Measurements from ENCODE around the gene ANKS1B. TPM values are rescaled to one million over a fixed set of nuclear protein-coding genes. Genes with fewer than 3 reads are reported as not detected.

The ANKS1B gene
- total RNA-seq, 1 experiment from 2014 or later, result 4.1 TPM

DNA sequence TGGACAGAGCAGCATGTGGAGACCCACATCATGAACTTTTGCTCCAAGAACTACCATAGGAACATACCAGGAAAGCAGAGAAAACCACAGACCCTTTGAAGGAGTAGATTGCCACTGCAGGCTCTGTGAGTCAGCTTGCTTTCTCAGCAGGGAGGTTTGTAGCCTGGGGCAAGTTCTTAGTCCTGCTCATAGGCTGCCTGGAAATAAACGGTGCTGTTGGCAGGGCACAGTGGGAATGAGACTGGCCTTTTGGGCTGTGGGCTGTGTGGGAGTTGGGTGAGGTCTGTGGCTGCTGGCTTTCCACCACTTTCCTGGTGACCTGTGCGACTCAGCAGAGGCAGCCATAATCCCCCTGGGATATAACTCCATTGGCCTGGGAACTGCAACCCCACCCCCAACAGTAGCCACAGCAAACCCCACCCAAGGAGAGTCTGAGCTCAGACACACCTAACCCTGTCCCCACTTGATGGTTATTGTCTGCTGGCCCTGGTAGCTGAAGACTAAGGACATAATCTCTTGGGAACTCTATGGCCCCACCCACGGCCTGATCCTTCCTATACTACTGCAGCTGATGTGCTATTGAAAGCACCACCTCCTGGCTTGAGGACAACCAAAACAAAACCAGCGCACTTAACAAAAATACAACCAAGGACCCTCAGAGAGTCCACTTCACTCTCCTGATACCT, 529.2 kb downstream of the ANKS1B start:
- DNase-seq (ENCODE audit: low read depth), result peak; percentile 99

DNA sequence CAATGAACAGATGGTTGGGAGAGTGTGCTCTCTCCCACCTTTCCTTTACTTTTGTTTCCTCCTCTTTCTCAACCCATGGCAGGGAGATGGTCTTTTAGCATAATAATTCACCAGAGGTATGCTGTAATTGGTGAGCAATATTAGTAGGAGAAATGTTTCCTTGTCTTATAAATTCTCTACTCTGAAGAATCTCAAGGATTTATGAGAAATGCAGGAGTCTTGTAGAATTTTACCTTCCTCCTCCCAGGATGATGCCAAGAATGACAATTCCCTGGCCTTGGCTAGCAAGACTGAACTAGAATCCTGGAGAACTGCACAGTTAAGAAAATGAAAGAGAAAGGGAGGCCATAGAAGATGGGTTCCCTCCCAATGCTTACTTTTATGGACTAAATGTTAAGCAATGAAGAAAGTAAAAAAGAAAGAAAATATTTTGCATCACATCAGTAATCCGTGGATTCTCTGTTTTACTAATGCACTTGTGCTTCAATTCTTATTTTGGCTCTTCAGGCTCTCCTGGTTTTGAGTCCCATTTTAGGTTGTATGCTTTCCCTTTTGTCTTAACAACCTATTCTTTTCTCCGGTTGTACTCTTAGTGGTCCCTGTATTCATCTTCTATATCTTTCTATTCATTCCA, 530.1 kb downstream of the ANKS1B start:
- DNase-seq (ENCODE audit: low read depth), result peak; percentile 19

DNA sequence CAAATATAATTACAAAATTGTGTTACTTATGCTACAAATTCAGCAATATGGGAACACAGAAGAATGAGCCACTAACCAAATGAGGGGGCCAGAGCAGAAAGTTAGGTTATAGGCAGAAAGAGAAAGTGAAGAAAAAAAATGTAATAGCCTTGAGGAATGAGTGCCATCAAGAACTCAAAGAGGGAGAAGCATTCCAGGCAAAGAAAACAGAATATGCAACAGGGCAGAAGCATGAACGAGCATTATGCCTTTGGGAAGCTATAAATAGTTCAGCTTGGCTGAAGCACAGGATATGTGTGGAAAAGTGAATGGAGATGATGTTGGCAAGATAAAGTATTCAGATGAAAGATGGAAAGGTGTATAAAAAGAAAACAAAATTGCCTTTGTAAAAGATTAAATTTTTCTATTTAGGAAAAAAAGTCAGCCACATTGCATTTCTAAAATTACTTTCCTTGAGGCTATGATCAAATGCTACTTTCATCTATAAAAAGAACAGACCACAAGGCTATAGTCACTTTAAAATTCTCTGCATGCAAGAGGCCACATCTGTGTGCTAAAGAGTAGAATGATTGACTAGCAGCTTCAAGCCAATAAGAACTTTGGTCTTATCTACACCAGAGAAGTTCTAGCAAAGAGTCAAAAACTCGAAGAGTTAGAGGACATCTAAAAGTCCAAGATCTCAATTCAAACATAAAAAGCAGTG, 530.7 kb downstream of the ANKS1B start:
- peak; percentile 47 for DNase-seq (ENCODE audit: low read depth)

DNA sequence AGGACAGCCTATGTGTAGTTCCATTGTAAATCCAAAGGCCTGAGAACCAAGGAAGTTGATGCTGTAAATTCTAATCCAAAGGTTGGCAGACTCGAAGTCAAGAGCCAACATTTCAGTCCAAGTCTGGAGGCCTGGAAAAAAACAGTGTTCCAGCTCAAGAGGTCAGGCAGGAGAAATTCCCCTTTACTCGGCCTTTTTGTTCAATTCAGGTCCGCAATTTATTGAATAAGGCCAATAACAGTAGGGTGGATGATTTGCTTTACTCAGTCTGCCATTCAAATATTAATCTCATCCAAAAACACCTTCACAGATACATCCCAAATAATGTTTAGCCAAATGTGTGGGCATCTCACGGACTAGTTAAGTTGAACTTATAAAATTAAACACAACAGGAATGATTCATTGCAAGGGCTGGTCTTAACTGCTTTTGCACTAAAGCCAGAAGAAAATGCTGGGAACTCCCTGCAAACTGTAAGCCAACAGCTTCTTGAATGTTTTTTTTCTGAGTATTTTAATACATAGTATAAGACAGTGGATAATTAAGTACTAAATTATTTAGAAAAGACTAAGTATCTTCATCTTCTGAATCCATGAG, 534.6 kb downstream of the ANKS1B start:
- DNase-seq (ENCODE audit: low read depth), result peak; percentile 48

DNA sequence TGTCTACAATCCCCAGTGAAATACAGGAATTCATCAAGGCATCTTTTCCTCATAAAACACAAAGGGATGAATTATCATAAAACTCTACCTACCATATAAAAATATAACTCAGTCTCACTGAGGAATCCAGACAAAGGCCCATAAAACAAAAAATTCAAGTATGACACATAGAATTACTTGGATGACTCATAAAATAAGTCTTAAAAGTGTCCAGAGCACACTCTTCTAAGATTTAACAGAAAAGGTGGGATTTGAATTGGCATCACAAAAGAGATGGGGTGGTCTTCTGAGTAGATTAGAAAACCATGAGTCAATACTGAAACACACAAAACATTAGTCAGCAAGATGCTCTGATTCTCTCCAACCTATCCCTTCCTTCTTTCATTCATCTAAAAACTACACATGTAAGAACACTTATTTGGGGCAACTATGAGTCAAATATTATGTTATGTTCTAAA, 539.8 kb downstream of the ANKS1B start:
- DNase-seq (ENCODE audit: low read depth), result peak; percentile 69

DNA sequence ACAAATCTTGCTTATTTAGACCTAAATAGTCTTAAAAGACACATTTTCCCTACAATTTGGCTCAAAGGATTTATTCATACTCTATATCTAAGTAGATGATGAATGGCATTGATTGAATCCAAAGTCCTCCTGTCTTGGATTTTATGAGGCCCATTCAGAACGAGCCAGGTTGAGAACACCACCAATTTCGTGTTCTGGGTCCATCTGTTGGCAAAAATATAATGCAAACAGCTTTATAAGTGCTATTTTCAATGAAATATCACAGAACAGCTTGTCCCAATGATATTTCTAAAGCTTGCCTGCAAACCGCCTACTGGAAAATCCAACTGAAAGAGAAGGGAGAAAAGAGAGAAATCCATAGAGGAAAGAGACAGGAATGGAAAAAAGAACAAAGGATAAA, 542.0 kb downstream of the ANKS1B start:
- DNase-seq (ENCODE audit: low read depth), result no peak

DNA sequence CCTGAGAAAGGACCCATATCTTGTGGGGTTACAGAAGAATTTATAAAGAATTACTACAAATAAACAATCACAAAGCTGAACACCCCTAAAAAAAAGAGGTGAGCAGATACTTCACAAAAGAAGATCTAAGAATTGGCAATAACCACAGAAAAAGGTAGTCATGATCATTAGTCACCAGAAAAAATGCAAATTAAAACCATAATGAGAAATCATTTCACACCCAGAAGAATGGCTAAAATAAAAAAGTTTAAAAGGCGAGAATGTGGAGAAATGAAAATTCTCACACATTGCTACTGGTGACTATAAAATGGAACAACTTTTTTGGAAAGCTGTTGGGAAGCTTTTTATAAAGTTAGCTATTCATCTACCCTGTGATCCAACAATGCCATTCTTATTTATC, 545.3 kb downstream of the ANKS1B start:
- no peak for DNase-seq (ENCODE audit: low read depth)

DNA sequence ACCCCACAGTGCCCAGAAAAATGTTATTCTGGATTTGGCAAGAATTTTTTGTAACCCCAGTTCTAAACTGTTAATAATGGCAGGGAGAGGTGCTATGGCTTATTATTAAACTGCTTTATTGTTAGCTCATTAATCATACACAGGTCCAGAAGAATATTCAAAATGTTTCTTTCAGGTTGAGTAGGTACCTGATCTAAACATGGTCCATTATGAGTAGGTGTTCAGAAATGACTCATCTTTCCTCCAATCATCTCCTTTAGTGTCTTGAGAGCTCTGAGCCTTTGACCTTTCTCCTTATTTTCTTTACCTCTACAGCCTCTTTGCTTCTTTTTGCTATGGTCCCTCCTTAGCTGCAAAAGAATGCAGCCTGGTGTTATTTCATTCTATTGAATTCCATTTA, 548.2 kb downstream of the ANKS1B start:
- DNase-seq (ENCODE audit: low read depth), result no peak

DNA sequence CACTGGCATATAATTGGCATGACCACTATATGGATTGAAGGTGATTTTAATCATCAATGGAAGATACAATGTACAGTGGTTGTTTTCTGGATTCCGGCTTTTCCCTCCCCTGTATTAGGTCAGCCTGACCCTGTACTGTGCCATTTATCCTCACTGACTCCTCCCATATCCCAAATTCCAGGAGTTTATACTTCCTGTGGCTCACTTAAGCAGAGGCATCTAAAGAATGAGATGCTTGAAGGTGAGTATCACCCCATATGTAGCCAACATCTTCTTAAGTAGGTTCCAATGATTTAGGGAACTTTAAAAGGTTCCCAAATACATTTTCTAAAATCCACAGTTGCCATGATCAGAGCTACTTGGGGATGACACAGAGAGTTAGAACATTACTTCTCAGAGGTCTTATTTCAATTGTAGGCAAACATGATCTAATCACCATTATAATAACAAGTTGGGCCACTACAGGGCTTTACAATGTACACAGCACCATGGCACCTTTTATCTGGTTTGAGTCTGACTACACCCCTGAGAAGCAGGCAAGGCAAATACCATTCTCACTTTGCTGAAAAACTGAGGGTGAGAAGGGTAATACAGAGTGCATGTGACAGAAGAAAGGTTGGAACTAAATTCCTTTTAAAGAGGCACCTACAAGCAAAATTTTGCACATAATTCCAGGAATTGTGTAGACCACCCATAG, 549.5 kb downstream of the ANKS1B start:
- no peak for DNase-seq (ENCODE audit: low read depth)

DNA sequence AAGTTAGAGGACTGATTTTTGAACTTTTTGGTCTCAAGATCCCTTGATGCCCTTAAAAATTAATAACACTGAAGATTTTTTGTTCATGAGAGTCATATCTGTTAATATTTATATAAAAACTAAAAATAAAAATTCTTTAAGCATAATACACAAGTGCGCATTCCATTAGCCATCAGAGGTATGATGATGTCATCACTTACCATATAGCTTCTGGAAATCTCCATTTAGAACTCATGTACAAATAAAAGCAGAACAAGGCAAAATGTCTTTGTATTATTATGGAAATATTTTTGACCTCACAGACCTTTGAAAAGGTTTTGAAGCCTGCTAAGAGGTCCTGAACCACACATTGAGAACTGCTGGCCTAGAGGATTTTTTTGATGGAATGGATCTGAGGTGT, 551.6 kb downstream of the ANKS1B start:
- DNase-seq (ENCODE audit: low read depth), result no peak

DNA sequence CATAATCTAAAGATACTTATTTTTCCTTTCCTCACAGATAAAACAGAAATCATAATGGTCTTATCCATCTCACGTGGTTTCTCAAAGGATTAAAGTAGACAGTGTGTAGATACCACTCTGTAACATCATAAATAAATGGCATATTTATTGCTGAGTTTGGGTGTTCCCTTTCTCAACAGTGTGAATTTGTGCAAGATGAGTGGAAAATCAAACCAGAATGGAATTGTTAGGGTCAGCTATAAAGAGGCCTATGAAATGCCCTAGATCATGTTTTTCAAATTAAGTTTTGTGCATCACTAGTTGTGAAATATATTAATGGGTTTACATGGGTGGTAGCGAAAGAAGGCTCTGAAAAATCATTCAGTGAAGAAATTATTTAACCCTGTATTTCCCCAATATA, 553.5 kb downstream of the ANKS1B start:
- DNase-seq (ENCODE audit: low read depth), result no peak

DNA sequence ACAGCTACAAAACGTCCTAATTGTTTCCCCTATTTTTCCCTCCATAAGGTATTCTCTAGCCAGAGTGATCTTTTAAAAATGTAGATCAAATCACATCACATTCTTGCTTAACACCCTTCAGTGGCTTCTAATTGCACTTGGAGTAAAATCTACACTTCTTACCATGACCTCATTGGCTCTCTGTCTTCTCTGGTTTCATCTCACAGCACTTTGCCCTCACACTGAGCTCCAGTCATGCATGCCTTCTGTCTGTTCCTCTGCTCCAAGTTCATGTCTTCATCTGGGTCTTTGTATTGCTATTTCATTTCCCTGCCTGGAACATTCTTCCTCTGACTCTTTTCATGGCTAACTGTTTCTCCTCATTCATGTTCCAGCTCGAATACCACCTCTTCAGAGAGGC, 557.6 kb downstream of the ANKS1B start:
- no peak for DNase-seq (ENCODE audit: low read depth)

DNA sequence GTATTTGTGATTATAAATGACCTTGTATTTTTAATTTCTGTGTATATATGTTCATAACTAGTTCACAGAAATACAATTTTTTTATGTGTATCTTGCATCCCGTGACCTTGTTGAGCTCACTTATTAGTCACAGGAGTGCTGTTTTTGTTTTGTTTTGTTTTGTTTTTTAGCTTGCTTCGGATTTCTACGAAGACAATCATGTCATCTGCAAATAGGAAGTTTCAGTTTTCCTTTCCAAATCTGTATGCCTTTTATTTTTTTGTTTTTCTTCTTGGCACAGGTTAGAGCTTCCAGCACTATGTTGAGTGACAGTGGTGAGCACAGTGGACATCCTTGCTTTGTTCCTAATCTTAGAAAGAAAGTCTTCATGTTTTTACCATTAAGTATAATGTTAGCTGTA, 566.4 kb downstream of the ANKS1B start:
- DNase-seq (ENCODE audit: low read depth), result no peak

DNA sequence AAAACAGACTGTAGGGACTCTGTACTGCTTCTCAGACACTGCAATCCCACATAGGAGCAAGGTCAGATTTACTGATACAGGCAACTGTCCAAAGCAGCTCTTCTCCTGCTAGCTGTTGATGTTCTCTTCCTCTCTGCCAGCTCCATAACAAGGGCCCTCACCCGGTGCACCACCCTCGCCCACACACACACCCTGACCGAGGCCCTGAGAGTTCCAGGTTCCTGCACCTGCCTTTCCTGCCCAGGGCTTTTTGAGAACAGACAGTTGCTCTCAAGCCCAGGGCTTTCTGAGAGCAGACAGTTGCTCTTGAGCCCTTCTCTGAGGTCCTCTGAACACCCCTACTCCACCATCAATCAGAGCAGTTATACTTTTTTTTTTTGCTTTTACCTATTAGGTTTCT, 571.0 kb downstream of the ANKS1B start:
- DNase-seq (ENCODE audit: low read depth), result no peak

DNA sequence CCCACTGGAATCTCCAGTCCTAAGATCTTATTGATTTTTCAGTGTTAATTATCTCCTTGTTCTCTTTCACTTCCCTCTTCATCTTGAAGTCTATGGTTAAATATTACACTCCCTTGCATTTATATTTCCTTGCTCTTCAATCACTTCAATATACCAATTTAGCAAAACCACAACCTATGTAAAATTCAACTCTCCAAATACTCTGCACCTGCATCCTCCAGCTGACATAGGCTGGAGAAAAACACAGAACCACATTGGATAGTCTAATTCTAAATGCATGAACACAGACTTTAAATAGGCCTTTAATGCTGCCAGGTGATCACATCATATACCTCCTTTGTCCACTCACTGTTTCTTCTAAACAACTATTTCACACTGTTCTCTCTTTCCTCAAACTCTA, 591.0 kb downstream of the ANKS1B start:
- DNase-seq (ENCODE audit: low read depth), result no peak

DNA sequence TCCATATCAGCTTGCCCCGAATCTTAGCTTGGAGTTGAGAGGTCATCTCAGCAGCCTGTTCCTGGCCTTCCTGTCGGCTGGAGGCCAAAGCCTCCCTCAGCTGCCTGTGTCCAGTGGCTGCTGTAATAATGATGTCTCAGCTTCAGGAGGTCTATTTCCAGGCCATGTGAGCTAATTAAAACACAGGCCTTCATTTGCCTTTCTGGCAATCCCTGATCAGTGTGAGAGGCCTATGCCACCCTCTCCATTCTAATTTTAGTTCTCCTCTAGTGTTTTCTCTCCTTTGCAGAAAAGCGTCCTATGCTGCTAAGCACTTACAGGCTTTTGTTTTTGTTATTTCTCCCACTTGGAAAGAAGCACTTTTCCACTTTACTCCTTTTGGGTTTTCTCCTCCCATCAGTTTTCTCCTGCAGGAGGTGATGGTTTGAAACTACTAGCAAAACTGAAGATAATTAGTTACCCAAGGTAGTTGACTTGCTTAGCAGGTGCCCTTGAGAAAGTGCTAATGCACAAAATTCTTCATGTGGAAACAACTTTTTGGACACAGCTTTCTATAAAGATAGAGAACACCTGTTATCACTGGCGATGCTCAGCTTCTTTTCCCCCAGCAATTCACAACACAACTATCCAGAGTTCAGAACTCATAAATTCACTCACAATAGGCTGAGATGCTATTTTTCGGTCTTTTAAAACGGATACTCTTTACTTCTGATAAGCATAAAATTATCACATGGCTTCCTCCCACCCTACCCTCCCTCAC, 592.5 kb downstream of the ANKS1B start:
- no peak for DNase-seq (ENCODE audit: low read depth)

DNA sequence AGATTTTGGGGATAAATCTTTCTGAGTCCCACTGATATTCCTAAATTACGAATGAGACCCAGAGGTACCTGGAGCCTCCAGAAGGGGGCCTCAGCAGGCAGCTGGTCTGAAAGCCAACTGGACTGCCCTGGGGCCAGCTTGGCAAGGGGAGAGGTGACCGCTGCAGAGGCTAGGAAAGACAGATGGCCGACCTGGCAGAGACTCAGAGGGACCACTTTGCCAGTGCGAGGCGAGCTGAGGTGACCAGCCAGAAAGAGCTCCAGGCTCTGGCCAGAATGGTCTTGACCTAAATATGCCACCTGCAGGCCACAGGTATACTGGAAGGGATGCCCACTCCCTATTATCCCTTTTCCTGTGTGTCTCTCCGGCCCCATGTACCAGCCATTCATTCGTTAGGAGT, 594.0 kb downstream of the ANKS1B start:
- peak; percentile 46 for DNase-seq (ENCODE audit: low read depth)

DNA sequence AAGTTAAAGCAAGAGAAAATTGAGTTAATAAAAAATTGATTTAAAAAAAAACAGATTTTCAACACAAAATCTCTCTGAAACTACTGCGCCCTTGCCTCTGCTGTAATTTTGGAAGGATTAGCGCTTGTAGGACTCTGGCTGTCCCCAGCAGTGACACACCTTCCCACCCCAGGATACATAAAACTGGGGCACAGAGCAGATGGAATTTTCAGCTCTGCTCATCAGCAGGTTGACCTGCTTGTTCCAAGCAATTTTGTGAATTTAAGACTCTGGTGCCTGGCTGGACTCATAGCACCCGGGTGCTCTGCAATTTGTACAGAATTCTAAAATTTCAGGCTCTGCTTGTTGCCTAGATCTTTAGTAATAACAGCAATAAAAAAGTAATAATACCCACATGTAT, 595.0 kb downstream of the ANKS1B start:
- no peak for DNase-seq (ENCODE audit: low read depth)

DNA sequence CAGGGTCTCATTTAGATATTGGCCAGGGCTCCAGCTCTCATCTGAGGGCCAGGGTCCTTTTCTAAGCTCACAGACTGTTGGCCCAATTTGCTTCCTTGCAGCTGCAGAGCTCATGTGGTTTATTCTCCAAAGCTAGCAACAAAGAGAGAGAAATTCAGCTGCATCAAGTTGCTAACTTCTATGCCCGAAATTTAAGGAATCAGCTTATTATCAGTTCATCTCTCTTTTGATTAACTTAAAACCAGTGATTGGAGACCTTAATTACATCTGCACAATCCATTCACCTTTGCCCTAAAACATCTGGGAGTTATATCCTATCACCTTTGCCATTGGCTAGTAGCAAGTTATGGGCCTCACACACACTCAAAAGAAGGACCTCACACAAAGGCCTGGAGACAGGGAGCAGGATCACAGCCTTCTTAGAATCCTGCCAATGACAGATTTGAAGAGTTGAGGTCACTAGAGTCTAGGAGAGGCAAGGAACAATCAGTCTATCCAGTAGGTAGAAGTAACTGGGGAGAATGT, 596.0 kb downstream of the ANKS1B start:
- DNase-seq (ENCODE audit: low read depth), result no peak

DNA sequence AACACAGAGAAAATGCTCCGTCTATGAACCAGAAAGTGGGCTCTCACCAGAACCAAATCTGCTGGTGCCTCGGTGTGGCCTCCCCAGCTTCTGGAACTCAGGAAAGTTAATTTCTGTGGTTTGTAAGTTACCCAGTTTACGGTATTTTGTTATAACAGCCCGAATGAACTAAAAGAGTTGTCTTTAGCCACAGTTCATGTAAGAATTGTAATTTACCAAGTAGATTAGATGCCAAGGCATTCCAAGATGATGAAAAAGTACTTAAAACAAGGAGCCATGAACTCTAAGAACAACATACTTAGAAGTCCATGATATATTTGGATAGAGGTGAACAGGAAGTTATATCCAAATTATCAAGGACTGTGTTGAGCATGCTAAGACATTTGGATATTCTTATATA, 597.1 kb downstream of the ANKS1B start:
- DNase-seq (ENCODE audit: low read depth), result no peak

DNA sequence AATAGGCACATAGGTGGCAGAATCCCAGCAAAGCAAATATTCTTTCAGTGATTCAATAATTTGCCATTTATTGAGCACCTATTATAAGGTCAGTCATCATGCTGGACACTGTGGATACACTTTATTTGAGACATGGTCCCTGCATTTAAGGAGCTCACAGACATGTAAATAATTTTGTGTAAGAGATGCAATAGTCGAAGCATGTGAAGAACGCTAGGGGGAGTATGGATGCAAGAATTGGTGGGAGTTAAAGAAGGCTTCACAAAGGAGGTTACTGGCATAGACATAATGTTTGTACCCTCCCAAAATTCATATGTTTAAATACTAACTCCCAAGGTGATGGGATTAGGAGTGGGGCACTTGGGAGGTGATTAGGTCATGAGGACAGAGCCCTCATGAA, 597.8 kb downstream of the ANKS1B start:
- DNase-seq (ENCODE audit: low read depth), result peak; percentile 45

Measured in M059J (cell line).